Measurements from ENCODE around the gene NUP62CL. TPM values are rescaled to one million over a fixed set of nuclear protein-coding genes. Genes with fewer than 3 reads are reported as not detected.
A peak's percentile ranks its signal among the peaks of the same experiment; 100 is the strongest.
"Not testable (repeated sequence)": the region's sequence is repeated elsewhere in the genome, so short reads cannot be mapped to it uniquely, and the experiment has no call there.

The NUP62CL gene, protein sequence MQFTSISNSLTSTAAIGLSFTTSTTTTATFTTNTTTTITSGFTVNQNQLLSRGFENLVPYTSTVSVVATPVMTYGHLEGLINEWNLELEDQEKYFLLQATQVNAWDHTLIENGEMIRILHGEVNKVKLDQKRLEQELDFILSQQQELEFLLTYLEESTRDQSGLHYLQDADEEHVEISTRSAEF
- 2.2 TPM for total RNA-seq
- long read RNA-seq, partial matches to known transcripts = 0 of 2 reads
- long read RNA-seq, other reads (novel, unspliced or antisense) = 2 of 2 reads

DNA sequence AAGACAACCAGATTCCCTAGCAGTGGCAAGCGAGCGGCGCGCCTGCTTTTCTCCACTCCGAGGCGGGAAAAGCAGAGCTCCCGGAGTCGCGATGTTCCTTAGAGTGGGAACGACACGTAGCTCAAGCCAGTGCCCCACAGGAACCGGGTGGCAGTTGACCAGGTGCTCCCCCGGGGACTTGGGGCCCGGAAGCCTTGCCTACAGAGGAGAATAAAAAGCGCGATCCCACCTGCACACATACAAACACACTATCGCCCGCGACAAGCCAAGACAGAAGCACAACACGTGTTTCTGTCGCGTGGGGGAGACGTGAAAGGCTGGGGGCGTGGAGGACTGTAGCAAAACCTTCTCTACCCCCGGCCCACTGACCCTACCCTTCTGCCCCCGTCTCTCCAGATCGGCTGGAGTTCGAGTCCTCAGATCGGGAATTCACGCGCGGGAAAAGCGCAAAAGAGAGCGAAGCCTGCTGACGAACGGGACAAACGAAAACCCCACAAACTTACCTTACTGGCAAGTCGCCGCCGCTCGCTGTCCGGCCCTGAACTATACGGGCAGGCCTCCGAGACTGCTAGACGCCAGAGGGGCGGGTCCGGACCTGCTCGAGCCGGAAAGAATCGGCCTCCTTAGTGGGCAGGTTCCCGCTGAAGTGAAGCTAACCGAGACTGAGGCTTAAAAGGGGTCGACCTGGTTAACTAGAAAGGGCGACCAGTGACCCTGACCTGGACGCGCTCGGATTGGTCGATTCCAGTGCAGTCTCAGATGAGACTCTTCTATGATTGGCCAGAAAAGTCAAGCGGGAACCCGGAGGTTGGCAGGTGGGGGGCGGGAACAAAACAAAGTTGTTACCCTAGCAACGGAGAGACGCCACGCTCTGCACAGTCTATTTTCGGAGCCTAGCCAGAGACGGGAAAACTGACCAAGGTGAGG, at the start of gene NUP62CL, which contains the start of gene DNAAF6:
TSS of gene NUP62CL (minus strand) at position 664 of the 927 bp plus-strand sequence. CDS start 31,287 bp downstream, outside the sequence.
TSS of gene DNAAF6 (plus strand) at position 842 of the 927 bp plus-strand sequence. CDS start 6,265 bp downstream, outside the sequence.
- intact Hi-C loops (cut with micrococcal nuclease) = no loop called here
- peak; percentile 63 for DNase-seq
- peak; percentile 94 for ATAC-seq

DNA sequence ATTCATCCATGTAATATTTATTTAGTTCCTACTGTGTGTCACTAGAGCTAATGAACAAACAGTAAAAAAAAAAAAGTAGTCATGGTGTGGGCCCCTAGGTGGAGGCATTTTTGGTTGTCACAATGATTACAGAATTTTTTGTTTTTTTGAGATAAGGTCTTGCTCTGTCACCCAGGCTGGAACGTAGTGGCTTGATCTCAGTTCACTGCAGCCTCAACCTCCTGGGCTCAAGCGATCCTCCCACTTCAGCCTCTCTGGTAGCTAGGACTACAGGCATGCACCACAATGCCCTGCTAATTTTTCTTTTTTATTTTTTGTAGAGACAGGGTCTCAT, 22.2 kb upstream of the NUP62CL start:
- intact Hi-C loops (cut with micrococcal nuclease) = no loop called here
- no peak for ATAC-seq

DNA sequence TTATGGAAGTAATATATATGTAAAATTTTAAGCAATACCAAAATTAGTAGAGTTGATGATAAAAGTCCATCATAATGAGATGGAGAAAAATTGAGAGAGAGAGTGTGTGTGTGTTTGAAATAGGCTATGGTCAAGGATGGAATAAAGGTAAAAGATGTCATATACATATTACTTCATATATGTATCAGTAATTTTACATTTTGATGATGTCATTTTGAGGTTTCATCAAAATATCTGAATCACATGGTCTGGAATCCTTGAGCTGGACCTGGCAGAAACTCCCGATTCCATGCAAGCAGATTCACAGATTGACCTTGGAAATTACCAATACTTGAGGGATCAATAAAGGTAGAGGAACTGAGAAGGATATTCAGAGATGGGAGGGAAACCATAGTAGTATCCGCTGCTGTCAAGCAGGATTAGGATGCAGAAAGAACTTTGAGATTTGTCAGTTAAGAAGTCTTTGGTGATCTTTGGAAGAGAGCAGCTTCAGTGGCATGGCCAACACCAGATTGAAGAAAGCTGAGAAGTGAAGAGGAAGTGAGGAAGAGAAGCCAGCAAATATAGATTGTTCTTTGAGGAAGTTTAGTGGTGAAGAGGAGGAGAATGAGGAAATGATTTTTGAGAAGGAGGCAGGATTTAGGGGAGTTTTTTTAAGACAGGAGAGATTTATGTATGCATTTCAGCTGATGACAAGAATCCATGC, 21.7 kb upstream of the NUP62CL start:
- ATAC-seq = no peak
- intact Hi-C loops (cut with micrococcal nuclease) = no loop called here
- DNase-seq = no peak

More for the DNA sequence above, 22.2 kb upstream of the NUP62CL start:
- DNase-seq = no peak

DNA sequence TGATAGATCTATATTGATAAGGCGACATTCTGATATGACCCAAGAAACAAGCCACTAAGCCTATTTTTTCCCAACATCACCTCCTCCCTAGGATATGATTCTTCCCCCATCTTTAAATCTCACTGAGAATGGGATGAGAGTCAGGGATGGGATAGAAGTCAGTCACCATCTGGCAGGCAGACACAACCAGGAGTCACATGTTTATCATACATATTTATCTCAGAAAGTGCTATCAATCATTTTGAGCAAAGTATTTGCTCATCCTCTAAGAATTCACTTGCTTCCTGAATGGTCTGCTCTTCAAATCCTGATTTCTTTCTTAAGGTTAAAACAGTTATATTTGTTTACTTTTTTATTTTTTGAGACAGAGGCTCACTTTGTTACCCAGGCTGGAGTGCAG, 20.5 kb upstream of the NUP62CL start:
- DNase-seq = no peak
- intact Hi-C loops (cut with micrococcal nuclease) = no loop called here

DNA sequence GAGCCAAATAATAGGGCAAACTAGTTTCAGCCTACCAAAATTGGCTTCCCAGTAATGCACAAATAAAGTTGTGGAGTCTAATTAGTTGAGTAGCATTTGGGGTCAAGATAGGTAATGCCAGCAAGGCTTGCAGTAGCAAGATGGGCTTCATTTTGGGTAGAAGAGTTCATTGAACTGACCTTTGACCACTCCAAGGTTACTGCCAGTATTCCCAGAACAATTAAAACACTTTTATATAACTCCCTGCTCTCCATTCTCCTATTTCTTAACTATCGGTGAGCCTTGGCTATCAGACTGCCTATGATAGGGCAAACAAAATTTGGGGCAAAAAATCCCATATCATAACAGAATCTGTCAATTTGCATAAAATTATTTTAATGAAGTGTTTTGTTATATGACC, 7.2 kb upstream of the NUP62CL start:
- intact Hi-C loops (cut with micrococcal nuclease) = no loop called here
- DNase-seq = no peak
- no peak for ATAC-seq

More for the DNA sequence above, 20.5 kb upstream of the NUP62CL start:
- ATAC-seq = no peak

DNA sequence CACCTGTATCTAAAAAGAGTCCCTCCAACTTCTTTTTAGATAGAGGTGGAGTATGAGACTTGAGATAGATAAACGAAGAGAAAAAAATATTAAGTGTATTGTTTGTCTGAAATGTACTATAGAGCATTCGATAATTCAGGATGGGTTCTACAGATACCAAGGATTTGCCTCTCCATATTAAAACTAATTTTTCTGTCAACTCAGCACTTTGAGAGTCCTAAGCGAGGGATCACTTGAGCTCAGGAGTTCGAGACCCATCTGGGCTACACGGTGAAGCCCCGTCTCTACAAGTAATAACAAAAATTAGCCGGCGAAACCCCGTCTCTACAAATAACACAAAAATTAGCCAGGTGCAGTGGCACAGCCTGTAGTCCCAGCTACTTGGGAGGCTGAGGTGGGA, 1.7 kb upstream of the NUP62CL start:
- intact Hi-C loops (cut with micrococcal nuclease) = no loop called here

DNA sequence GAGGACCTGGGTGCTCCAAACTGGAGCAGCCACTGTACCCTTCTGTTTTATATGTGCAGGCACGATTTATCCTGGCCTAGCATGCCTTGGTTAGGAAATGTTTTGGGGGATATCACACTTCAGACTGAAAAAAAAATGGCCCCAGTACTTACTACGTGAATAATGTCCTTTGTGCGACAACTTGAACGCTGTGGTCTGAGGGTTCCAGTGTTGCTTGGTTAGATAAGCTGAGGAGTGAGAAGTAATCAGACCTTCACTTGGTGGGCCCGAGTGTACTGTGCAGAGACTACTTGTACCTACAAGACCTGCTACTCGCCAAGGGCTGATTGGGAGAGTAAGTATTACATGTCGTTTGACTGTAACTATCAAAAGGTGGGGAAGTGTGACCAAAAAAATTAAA, 856 bp upstream of the NUP62CL start:
- no peak for ATAC-seq
- DNase-seq = no peak
- intact Hi-C loops (cut with micrococcal nuclease) = no loop called here

More for the DNA sequence above, 1.7 kb upstream of the NUP62CL start:
- no peak for ATAC-seq
- no peak for DNase-seq

DNA sequence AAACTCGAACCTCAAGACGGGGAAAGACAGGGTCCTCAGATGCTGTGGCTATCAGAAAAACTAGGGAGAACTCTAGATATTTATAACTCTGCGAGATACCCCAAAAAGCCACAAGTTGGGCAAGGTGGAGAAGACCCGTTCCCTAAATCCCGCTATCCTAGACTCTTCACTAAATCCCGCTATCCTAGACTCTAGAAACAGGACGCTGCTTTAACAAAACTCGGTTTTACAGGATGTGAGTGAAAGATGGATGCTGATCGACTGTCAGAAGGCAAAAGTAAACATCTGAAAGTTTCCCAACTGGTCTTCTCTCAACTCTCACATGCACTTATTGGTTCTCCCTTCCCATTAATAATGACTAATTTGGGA, 448 bp upstream of the NUP62CL start:
- no peak for DNase-seq
- ATAC-seq = no peak
- intact Hi-C loops (cut with micrococcal nuclease) = no loop called here

DNA sequence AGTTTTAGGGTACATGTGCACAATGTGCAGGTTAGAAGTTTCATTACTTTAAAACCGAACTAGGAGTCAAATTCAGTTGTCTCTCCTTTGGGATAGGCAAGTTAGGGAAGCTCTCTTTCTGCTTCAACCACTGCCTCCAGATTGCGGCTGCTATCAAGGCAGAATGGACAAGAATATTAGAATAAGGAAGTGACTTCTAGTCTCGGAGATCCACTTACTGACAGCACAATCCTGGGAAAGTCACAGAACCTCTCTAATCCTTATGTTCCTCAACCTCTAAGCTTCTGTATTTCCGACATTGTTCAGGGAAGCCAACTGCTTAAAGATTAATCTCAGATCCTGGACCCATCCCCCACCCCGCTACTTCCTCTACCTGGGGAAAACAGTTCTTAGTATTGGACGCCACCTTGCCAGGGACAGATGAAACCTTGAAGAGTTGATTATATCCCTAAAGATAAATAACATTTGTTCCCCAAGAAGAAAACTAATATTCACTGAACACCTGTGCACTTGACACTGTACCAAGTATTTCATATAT, 2.1 kb downstream of the NUP62CL start:
- DNase-seq = no peak
- intact Hi-C loops (cut with micrococcal nuclease) = no loop called here
- no peak for ATAC-seq

DNA sequence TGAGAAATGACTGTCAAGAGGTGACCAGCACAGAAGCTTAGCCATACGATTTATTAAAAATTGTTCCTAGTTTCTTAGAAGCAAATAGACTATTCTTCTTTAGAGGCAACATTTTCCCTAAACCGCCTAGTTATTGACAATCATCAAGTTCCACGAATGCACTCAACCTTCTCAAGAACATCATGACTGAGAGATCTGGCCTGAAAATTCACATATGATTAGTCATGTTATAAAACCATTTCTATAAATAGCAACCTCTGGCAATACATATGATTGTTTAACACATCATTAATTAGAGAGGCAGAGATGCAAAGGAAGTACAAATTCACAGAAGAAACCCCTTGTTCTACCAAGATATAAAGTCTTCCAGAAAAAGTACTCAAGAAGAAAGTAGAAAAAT, 6.7 kb downstream of the NUP62CL start:
- intact Hi-C loops (cut with micrococcal nuclease) = no loop called here
- no peak for DNase-seq
- no peak for ATAC-seq

DNA sequence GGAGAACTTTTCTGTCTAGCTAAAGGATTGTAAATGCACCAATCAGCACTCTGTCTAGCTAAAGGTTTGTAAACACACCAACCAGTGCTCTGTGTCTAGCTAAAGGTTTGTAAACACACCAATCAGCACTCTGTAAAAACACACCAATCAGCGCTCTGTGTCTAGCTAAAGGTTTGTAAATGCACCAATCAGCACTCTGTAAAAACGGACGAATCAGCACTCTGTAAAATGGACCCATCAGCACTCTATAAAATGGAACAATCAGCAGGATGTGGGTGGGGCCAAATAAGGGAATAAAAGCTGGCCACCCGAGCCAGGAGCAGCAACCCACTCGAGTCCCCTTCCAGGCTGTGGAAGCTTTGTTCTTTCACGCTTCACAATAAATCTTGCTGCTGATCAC, 8.2 kb downstream of the NUP62CL start:
- DNase-seq; intact Hi-C loops (cut with micrococcal nuclease); ATAC-seq: not testable (repeated sequence)

DNA sequence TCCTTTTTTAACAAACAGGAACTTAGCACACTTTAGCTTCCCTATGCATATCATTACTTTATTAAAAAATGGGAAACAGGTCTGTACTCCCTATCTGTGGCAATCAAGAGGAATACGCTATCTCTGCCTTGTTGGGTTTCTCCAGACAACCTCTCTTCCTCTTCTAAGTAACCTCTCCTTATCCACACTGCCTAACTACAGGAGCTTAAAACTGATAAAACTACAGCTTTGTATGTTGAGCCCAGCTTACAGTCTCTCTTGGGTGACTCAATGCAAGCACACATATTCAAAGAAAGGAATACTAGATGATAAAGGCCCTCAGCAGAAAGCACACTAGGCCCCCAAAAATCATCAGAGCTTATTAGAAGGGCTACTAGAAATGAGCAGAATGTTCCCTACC, 8.9 kb downstream of the NUP62CL start:
- intact Hi-C loops (cut with micrococcal nuclease) = no loop called here
- DNase-seq = no peak
- no peak for ATAC-seq

DNA sequence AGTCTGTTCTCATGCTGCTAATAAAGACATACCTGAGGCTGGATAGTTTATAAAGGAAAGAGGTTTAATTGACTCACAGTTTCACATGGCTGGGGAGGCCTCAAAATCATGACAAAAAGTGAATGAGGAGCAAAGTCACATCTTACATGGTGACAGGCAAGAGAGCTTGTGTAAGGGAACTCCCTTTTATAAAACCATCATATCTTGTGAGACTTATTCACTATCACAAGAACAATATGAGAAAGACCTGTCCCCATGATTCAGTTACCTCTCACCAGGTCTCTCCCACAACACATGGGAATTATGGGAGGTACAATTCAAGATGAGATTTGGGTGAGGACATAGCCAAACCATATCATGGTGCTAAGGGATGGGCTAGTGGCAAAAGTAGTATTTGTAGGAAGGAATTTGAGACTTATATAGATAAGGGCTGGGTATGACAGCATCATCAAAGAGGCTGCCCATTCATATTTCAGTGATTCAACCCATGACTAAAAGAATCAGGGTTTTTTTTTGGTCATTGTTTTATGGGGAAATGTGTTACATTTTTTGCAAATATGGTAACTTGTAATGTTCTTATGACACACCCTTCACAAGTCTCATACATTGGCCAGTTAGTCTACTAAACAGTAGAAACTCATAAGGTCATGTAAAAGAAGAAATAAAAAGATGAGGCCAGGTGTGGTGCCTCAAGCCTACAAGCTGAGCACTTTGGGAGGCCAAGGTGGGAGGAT, 34.7 kb downstream of the NUP62CL start:
- ATAC-seq (no peak), DNase-seq (no peak)
- intact Hi-C loops (cut with micrococcal nuclease) = no loop called here

DNA sequence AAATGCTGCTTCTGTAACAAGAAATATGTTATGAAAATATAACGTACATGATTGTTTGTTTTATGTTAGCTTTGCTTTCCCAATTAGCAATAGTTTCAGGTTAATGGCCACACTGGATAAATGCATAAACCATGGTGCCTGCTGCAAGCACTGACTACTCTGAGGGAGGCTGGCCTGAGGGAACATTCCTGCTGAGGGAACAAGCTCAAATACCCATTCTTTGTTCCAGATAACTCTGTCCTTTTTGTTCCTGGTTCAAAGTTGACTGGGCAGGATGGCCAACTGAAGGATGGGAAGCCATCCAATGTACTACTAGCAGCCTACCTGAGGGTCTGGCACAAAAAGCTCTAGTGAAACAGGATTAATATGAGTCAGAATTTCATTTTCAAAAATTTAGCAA, 37.5 kb downstream of the NUP62CL start:
- DNase-seq = no peak
- ATAC-seq = no peak
- intact Hi-C loops (cut with micrococcal nuclease) = no loop called here

DNA sequence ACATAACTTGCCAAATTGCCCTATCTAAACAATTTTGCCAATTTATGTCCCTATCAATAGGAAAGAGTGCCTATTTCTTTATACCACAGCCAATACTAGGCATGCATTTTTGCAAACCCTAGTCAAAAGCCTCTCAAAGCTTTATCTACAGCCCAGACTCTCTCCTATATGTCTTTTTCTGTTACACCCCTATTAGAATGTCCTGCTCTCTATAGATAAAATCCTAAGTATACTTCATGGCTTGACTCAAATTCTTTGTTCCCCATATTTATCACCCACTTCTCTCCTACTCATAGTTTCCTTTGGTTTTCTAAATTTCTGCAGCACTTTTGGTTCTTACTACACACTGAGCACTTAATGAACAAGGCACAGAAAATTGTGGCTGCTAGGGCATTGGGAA, 38.0 kb downstream of the NUP62CL start:
- intact Hi-C loops (cut with micrococcal nuclease) = no loop called here
- ATAC-seq (no peak), DNase-seq (no peak)

DNA sequence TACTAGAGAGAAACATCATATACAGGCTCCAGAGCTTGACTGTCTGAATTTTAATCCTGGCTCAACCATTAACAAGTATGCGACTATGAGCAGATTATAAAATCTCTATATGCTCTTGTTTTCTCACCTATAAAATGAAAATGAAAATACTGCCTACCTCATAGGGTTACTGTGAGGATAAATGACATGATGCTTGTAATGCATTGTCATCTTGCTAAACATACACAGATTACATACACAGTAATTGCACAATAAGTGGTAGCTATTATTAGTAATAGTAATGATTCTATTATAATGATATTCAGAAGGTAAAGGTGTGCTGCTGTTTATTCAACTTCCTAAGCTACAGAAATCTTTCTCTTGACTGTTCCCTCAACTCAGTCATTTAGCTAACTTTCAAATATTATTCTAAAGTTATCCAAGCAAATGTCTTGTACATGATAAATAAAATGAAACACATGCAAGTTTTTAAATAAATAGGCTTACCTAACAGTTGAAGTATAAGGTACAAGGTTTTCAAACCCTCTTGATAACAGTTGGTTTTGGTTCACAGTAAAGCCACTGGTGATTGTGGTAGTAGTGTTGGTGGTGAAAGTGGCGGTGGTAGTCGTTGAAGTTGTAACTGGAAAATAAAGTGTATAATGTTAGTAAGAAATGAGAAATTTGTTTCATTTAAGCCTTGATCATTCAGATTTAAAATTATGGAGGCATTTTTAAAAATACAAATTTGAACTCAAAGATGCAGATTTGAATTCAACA, 38.9 kb downstream of the NUP62CL start:
- intact Hi-C loops (cut with micrococcal nuclease) = no loop called here
- ATAC-seq = no peak

DNA sequence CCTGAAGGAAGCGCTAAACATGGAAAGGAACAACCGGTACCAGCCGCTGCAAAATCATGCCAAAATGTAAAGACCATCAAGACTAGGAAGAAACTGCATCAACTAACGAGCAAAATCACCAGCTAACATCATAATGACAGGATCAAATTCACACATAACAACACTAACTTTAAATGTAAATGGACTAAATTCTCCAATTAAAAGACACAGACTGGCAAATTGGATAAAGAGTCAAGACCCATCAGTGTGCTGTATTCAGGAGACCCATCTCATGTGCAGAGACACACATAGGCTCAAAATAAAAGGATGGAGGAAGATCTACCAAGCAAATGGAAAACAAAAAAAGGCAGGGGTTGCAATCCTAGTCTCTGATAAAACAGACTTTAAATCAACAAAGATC, 48.6 kb downstream of the NUP62CL start:
- ATAC-seq; DNase-seq; intact Hi-C loops (cut with micrococcal nuclease): not testable (repeated sequence)

More for the DNA sequence above, 38.9 kb downstream of the NUP62CL start:
- no peak for DNase-seq
